ENCODE results near the gene LMO7. TPM values are rescaled to one million over a fixed set of nuclear protein-coding genes. Genes with fewer than 3 reads are reported as not detected.

Gene LMO7
- total RNA-seq, 2 experiments from 2014 or later, result 21.4 to 25.4 TPM

DNA sequence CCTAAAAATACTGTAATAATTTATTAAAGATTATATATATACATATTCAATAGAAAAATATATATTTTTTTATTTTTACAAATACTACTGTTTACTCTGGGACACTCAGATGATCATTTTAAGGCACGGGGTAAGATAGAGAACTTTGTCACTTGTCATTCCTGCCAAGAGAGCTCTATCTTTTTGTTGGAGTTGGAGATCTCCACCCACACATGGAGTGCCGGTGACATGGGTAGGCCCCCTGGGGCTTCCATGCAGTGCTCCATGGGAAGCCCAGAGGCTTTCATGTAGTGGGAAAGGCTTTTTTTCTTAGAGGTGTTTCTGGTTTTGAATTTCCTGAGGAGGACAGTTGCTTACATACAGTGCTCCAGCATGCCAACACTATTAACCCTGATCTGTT, 81.4 kb downstream of the LMO7 start:
- no peaks in the 10 kb centered on the region for H4K20me1 ChIP-seq (ENCODE audit: insufficient read depth, low read length)
- no peaks in the 10 kb centered on the region; the same call in 1 of the 2 replicates for H3K79me2 ChIP-seq (ENCODE audit: insufficient read depth, low read depth, low read length)
- H3K9me2 ChIP-seq (ENCODE audit: insufficient read depth, low read length), result no peaks in the 10 kb centered on the region
- no peak overlapping the region for H2AFZ ChIP-seq (ENCODE audit: low read length)
- intact Hi-C loops (cut with micrococcal nuclease; ENCODE audit: unreplicated experiment), result no loop called here
- no peak for DNase-seq (ENCODE audit: low spot score)
- no peaks in the 10 kb centered on the region for H3K4me1 ChIP-seq (ENCODE audit: insufficient read depth, low read length, poor library complexity, severe bottlenecking)
- H3K27ac ChIP-seq (ENCODE audit: low read depth, low read length, poor library complexity, severe bottlenecking), result no peak overlapping the region
- ChIA-PET CTCF (ENCODE audit: unreplicated experiment) (no interaction called here), POLR2A (no interaction called here)
- no peaks in the 10 kb centered on the region for H3K9me3 ChIP-seq (ENCODE audit: low read length)
- H3K36me3 ChIP-seq (ENCODE audit: insufficient read depth, low read length), result no peaks in the 10 kb centered on the region
- TF ChIP-seq EZH2phosphoT487 (IDR thresholded peaks at IDR 0.05; ENCODE audit: borderline replicate concordance, low read depth, low read length), result no peak
- TF ChIP-seq, protein P1, sequence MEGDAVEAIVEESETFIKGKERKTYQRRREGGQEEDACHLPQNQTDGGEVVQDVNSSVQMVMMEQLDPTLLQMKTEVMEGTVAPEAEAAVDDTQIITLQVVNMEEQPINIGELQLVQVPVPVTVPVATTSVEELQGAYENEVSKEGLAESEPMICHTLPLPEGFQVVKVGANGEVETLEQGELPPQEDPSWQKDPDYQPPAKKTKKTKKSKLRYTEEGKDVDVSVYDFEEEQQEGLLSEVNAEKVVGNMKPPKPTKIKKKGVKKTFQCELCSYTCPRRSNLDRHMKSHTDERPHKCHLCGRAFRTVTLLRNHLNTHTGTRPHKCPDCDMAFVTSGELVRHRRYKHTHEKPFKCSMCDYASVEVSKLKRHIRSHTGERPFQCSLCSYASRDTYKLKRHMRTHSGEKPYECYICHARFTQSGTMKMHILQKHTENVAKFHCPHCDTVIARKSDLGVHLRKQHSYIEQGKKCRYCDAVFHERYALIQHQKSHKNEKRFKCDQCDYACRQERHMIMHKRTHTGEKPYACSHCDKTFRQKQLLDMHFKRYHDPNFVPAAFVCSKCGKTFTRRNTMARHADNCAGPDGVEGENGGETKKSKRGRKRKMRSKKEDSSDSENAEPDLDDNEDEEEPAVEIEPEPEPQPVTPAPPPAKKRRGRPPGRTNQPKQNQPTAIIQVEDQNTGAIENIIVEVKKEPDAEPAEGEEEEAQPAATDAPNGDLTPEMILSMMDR (conservative IDR thresholded peaks at IDR 0.05; ENCODE audit: low read length), result no peak
- BruUV-seq (replicated peaks), result no TSS peak
- no peak overlapping the region for H3K4me3 ChIP-seq (ENCODE audit: low read depth, low read length, poor library complexity, severe bottlenecking)
- H3K4me2 ChIP-seq (ENCODE audit: low read length), result no peak overlapping the region

DNA sequence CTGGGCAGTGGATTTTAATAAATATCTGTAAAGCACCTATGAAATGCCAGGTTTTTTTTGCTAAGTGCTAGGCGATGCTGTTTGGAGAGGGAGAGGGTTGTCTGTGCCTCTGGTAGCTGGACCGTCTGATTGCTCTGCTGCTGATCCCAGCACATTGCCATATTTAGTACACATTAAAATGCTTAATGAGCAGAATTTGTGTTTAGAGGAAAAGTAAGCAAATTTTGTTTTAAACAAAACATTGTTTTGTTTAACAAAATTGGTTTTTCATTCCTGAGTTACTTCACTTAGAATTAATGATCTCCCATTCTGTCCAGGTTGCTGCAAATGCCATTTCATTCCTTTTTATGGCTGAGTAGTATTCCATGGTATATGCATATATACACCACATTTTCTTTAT, 85.2 kb downstream of the LMO7 start:
- Histone ChIP-seq H2AFZ (ENCODE audit: low read length) (no peak overlapping the region), H3K27ac (ENCODE audit: low read depth, low read length, poor library complexity, severe bottlenecking) (no peak overlapping the region), H3K9me3 (ENCODE audit: low read length) (no peaks in the 10 kb centered on the region), H3K36me3 (ENCODE audit: insufficient read depth, low read length) (no peaks in the 10 kb centered on the region), H4K20me1 (ENCODE audit: insufficient read depth, low read length) (no peaks in the 10 kb centered on the region), H3K9me2 (ENCODE audit: insufficient read depth, low read length) (no peaks in the 10 kb centered on the region), H3K4me3 (ENCODE audit: low read depth, low read length, poor library complexity, severe bottlenecking) (no peak overlapping the region), H3K4me1 (ENCODE audit: insufficient read depth, low read length, poor library complexity, severe bottlenecking) (no peaks in the 10 kb centered on the region), H3K4me2 (ENCODE audit: low read length) (no peak overlapping the region), H3K79me2 (ENCODE audit: insufficient read depth, low read depth, low read length) (no peaks in the 10 kb centered on the region)
- POLR2A ChIA-PET, result no interaction called here
- intact Hi-C loops (cut with micrococcal nuclease; ENCODE audit: unreplicated experiment), result no loop called here
- CTCF ChIA-PET (ENCODE audit: unreplicated experiment), result no interaction called here
- DNase-seq (ENCODE audit: low spot score), result no peak
- no TSS peak for BruUV-seq (replicated peaks)
- no peak for TF ChIP-seq EZH2phosphoT487 (IDR thresholded peaks at IDR 0.05; ENCODE audit: borderline replicate concordance, low read depth, low read length)
- TF ChIP-seq, protein P1 (conservative IDR thresholded peaks at IDR 0.05; ENCODE audit: low read length), result no peak

DNA sequence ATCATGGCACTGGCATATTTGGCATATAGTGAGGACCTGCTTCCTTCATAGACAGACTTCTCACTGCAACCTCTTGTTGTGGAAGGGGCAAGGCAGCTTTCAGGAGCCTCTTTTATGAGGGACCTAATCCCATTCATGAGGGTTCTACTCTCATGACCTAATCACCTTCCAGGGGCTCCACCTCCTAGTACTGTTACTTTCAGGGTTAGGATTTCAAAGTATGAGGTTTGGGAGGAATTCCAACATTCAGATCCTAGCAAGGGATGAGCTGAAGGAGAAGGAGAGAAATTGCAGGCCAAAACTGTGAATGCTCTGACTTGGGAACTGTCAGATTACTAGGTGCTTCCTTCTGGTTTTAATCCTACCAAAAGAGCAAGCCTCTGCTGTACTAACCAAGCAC, 87.8 kb downstream of the LMO7 start:
- ChIA-PET POLR2A (interaction anchor here (0.6 kb wide), 1 partner anchor 1142 kb away, joined by 4 read pairs; no protein-coding TSS in a partner anchor), CTCF (ENCODE audit: unreplicated experiment) (no interaction called here)
- Histone ChIP-seq H3K9me3 (ENCODE audit: low read length) (no peaks in the 10 kb centered on the region), H3K9me2 (ENCODE audit: insufficient read depth, low read length) (no peaks in the 10 kb centered on the region), H3K4me2 (ENCODE audit: low read length) (no peak overlapping the region), H3K4me1 (ENCODE audit: insufficient read depth, low read length, poor library complexity, severe bottlenecking) (no peaks in the 10 kb centered on the region), H2AFZ (ENCODE audit: low read length) (no peak overlapping the region), H3K79me2 (ENCODE audit: insufficient read depth, low read depth, low read length) (no peaks in the 10 kb centered on the region), H3K4me3 (ENCODE audit: low read depth, low read length, poor library complexity, severe bottlenecking) (no peak overlapping the region), H3K27ac (ENCODE audit: low read depth, low read length, poor library complexity, severe bottlenecking) (no peak overlapping the region), H3K36me3 (ENCODE audit: insufficient read depth, low read length) (no peaks in the 10 kb centered on the region), H4K20me1 (ENCODE audit: insufficient read depth, low read length) (no peaks in the 10 kb centered on the region)
- BruUV-seq (replicated peaks), result no TSS peak
- intact Hi-C loops (cut with micrococcal nuclease; ENCODE audit: unreplicated experiment), result no loop called here
- TF ChIP-seq EZH2phosphoT487 (IDR thresholded peaks at IDR 0.05; ENCODE audit: borderline replicate concordance, low read depth, low read length), result no peak
- TF ChIP-seq, protein P1 (conservative IDR thresholded peaks at IDR 0.05; ENCODE audit: low read length), result no peak
- DNase-seq (ENCODE audit: low spot score), result no peak

All from OCI-LY7 (cell line).